ENCODE measurements around the gene MYO6.

DNA sequence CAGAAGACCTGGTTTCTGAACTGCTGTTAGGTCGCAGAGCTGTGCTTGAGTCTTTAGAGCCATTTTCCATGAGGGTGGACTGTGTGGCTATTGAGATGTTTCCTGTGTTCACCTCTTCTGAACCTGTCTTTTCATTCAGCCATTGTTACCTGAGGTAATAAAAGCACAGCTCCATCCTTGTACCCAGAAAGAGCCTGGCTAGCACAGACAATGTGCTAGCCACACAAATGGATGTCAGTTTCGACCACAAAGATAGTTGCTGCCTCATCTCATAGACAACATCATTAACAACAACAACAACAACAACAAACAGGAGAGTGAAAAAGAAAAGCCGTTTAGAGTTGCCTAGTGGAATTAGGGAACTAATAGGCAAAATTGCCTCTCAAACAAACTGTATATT lies 114.7 kb downstream of the MYO6 start:
- TF ChIP-seq YY1 (IDR thresholded peaks at IDR 0.05; ENCODE audit: insufficient read depth, insufficient read length) = no peak
- TF ChIP-seq SUZ12 (IDR thresholded peaks at IDR 0.05; ENCODE audit: extremely low read depth, insufficient read depth, insufficient read length) = no peak
- no peak for TF ChIP-seq ZNF274 (IDR thresholded peaks at IDR 0.05; ENCODE audit: low read depth, low read length)
